Transverse colon (tissue), 4 donors: ENCODE data around the gene IKZF1. TPM values are rescaled to one million over a fixed set of nuclear protein-coding genes. Genes with fewer than 3 reads are reported as not detected.

ENCODE experiments used
- DNase-seq: peaks from one replicate; pipeline ENCODE4 v3.0.0-alpha.2; 2019
- H3K27ac ChIP-seq, 4 donors: fragments of 200-600 bp; sonication (generic); 2 replicates each; pipeline ENCODE4 v1.5.1; 2016 to 2018; ENCODE audit warnings: inconsistent platforms in 4 of 4
- H3K27me3 ChIP-seq: fragments of 200-600 bp; sonication (generic); 2 replicates; pipeline ENCODE4 v1.5.1; 2017; ENCODE audit warnings: inconsistent platforms
- H3K36me3 ChIP-seq, 4 donors: fragments of 200-600 bp; sonication (generic); 2 replicates each; pipeline ENCODE4 v1.5.1; 2017 to 2019; ENCODE audit warnings: inconsistent platforms in 4 of 4
- H3K4me1 ChIP-seq, 4 donors: fragments of 200-600 bp; sonication (generic); 2 replicates each; pipeline ENCODE4 v1.5.1; 2017 to 2020; ENCODE audit warnings: inconsistent platforms in 4 of 4
- H3K4me3 ChIP-seq, 4 donors: fragments of 200-600 bp; sonication (generic); 1 replicate in 1 of 4; 2 replicates in 3 of 4; pipeline versions ENCODE4 v1.5.1 to v1.6.1; 2017 to 2019; ENCODE audit warnings: inconsistent platforms in 4 of 4
- H3K9me3 ChIP-seq, 2 donors: fragments of 200-600 bp; sonication (generic); 2 replicates each; pipeline ENCODE4 v1.5.1; 2017 to 2019; ENCODE audit warnings: inconsistent platforms in 2 of 2
- EP300 ChIP-seq: sonication (generic); formaldehyde crosslinking; IDR thresholded peaks from one replicate; pipeline ENCODE4 v1.6.1; 2017; ENCODE audit warnings: antibody characterized with exemption, low read depth
- POLR2A ChIP-seq: fragments of 450-650 bp; IDR thresholded peaks from one replicate; pipeline ENCODE4 v1.6.1; 2016; ENCODE audit warnings: antibody characterized with exemption, mild to moderate bottlenecking, moderate library complexity
- POLR2AphosphoS5 ChIP-seq, 3 donors: sonication (generic); formaldehyde crosslinking; IDR thresholded peaks; one replicate each; pipeline ENCODE4 v1.6.1; 2016; ENCODE audit warnings: antibody characterized with exemption in 3 of 3
- WGBS, 2 donors: methylation state at CpG; one replicate each; pipeline ENCODE4 v1.1.5; 2018; ENCODE audit warnings: low coverage in 1 of 2; 5-methylcytosine and 5-hydroxymethylcytosine counted together
- in situ Hi-C, 4 donors: fragments of 200-750 bp; cut with MboI; loops; one replicate each; pipeline versions ENCODE4 v1.15.0 to v1.15.1; 2017; ENCODE audit warnings: low sequenced_read_pairs in 3 of 4, low pct_ligation_motif_present in 1 of 4, low pct_unique_long_range_greater_than_20kb in 1 of 4
- intact Hi-C: fragments of 100-400 bp; cut with DNase I; formaldehyde crosslinking; loops from one replicate; pipeline ENCODE4 v1.15.1; 2023; ENCODE audit warnings: low total_unique reads
- total RNA-seq, 4 donors: library from RNA; depleted of rRNA; stranded (reverse); fragments of >200 nt; gene quantifications; one replicate each; pipeline ENCODE4 v1.1.0, GENCODE V29; 2016
- TF ChIP-seq, protein P1 (sequence below), 5 experiments: fragments of 200-600 bp in 3 of 5; fragments of 450-650 bp in 2 of 5; sonication (generic) in 3 of 5; IDR thresholded peaks; 1 replicate in 2 of 5; 2 replicates in 3 of 5; pipeline ENCODE4 v1.5.1; 2016 to 2017; ENCODE audit warnings: antibody characterized with exemption in 5 of 5, inconsistent platforms in 3 of 5, mild to moderate bottlenecking in 2 of 5, moderate library complexity in 1 of 5

The IKZF1 gene
- total RNA-seq, 4 donors from 2014 or later, result 9.2 to 116 (median 29.1) TPM

DNA sequence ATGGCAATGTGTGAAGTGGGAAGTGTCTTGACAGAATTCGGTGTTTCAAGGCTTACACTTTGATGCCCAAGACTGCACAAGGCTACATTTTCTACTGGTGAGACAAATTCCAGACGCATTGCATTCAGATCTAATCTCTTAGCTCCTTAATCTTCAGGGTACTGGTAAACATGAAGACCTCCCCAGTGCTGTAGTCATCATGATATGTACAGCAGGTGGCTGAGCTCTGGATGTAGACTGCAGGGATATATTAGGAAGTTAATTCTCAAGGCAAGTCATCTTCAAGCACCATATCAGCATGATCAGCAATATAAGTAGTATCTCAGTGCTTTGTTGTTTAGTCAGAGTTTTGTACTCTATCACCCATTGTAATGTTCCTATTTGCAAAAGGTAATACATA, 61.8 kb downstream of the IKZF1 start:
- no peaks in the 10 kb centered on the region for H3K36me3 ChIP-seq
- TF ChIP-seq POLR2A (no peak), EP300 (no peak)
- H3K9me3 ChIP-seq, result peaks cover 0 to 6% of the 10 kb centered on the region in 2 donors
- no peak for DNase-seq
- no peaks in the 10 kb centered on the region for H3K27me3 ChIP-seq
- H3K4me1 ChIP-seq, result no peaks in the 10 kb centered on the region
- H3K27ac ChIP-seq, result no peak overlapping the region
- H3K4me3 ChIP-seq, result no peak overlapping the region
- intact Hi-C loops (no loop called here), in situ Hi-C loops (no loop called here)
- WGBS, 2 donors, result 63% methylated on average over 2 of the region's 2 CpGs; no CpG with 5 or more reads in 1 of the 2 donors

DNA sequence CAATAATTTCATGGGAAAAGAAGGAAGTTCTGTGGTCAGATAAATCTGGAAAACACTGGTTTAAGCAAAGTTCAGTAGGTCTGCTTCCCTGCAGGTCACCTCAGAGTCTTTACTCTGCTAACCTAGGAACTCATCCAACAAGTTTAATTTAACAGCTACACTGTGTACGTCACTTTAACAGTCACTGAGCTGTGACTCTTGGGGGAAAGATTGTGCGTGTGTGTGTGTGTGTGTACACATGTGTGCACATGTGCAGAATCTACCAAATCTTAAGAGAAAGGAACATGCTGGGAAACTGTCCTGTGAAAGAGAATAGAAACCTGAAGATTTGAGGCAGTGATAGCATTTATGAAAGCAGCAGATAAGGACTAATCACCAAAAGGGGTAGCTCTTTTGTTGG, 62.6 kb downstream of the IKZF1 start:
- in situ Hi-C loops, result no loop called here
- H3K27ac ChIP-seq, result peak overlapping the region in 2 of 4 donors; percentile 10 to 17
- H3K27me3 ChIP-seq, result no peaks in the 10 kb centered on the region
- H3K9me3 ChIP-seq, result peaks cover 0 to 6% of the 10 kb centered on the region in 2 donors
- no peak overlapping the region for H3K4me3 ChIP-seq
- 51 to 69% methylated on average over 2 of the region's 2 CpGs for WGBS, 2 donors
- H3K4me1 ChIP-seq, result no peaks in the 10 kb centered on the region
- intact Hi-C loops, result no loop called here
- TF ChIP-seq POLR2AphosphoS5 (IDR thresholded peaks at IDR 0.05) (no peak), POLR2A (no peak), EP300 (no peak)
- TF ChIP-seq, protein P1, sequence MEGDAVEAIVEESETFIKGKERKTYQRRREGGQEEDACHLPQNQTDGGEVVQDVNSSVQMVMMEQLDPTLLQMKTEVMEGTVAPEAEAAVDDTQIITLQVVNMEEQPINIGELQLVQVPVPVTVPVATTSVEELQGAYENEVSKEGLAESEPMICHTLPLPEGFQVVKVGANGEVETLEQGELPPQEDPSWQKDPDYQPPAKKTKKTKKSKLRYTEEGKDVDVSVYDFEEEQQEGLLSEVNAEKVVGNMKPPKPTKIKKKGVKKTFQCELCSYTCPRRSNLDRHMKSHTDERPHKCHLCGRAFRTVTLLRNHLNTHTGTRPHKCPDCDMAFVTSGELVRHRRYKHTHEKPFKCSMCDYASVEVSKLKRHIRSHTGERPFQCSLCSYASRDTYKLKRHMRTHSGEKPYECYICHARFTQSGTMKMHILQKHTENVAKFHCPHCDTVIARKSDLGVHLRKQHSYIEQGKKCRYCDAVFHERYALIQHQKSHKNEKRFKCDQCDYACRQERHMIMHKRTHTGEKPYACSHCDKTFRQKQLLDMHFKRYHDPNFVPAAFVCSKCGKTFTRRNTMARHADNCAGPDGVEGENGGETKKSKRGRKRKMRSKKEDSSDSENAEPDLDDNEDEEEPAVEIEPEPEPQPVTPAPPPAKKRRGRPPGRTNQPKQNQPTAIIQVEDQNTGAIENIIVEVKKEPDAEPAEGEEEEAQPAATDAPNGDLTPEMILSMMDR (IDR thresholded peaks at IDR 0.05), result no peak
- DNase-seq, result no peak
- H3K36me3 ChIP-seq, result no peaks in the 10 kb centered on the region

DNA sequence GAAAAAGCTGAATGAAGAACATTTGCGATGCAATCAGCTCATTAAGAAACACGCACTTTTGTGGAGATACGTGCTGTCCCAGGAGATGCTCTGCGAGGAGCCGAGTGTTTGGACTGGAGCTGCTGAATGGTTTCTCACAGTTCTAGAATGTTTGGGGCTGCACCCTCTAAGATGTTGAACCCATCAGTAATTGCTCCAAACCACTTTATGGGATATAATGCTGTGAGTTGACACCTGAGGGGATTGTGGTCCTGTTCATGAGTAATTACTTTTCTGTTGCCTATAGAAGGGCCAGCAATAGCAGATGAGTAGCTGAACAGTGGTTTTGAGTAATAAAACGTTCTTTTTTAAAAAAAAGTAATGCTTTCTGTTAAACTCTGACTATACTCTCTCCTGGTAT, 63.1 kb downstream of the IKZF1 start:
- Histone ChIP-seq H3K9me3 (peaks cover 0 to 6% of the 10 kb centered on the region in 2 donors), H3K4me1 (no peaks in the 10 kb centered on the region), H3K27ac (peak overlapping the region in 2 of 4 donors; percentile 10 to 17), H3K36me3 (no peaks in the 10 kb centered on the region), H3K27me3 (no peaks in the 10 kb centered on the region), H3K4me3 (no peak overlapping the region)
- 0 to 78% methylated on average over 1 to 6 of the region's 6 CpGs for WGBS, 2 donors
- intact Hi-C loops (no loop called here), in situ Hi-C loops (no loop called here)
- DNase-seq, result no peak
- TF ChIP-seq POLR2A (no peak), POLR2AphosphoS5 (IDR thresholded peaks at IDR 0.05) (no peak), EP300 (no peak)
- TF ChIP-seq, protein P1 (IDR thresholded peaks at IDR 0.05), result no peak

DNA sequence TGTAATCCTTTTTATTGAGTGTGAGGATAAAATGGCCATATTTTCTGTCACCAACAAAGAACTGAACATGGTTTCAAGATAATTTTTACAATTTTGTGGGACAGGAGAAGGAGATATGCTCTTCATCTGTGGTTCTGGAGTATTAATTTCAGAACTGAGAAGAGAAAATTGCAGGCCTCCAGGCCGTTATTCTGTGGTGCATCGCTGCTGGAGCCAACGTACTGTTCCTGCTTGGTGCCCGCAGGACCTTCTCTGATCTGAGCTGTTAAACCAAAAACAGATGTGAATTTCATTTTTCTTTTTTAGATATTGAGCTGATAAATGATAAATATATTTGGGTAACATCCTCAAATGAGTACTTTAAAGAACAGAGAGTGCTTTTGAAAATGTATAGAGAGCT, 63.9 kb downstream of the IKZF1 start:
- peak overlapping the region in 1 of 4 donors; percentile 2 for H3K27ac ChIP-seq

DNA sequence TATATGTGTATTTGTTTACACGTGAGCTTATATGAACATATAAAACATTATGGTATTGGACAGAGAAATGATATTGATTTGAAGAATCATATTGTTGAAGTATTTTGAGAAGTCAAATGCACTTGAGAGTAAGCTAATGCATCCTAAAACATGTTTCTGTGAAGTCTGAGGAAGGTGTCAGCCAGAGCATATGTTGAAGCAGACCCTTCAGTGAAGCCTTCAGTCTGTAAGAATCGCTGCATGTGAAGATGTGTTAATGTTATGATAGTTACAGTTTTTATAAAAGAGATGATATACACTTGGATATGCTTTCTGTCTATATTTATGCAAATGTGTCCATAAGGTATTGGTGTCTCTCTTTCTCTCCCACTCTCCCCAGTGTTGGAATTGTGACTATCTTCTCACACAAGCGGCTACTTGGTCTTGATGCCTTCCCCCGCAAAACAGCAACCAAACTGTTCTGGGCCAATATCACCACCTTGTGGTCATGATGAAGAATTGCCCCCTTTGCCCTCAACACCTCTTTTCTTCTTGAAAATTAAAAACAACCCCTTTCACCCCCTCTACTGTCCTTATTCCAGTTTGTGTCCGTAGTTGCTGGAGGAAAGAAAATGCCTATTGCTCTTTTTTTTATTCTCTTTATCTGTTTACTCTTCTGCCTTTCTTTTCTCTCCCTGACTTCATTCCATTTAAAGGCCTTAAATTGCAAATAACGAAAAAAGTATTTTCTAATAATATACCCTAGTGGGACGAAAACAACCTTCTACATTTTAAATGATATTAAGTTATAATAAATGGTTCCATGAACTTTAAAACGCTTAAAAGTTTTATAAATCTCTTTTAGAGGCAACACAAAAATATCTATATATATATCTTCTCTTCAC, 64.9 kb downstream of the IKZF1 start:
- H3K4me1 ChIP-seq, result no peaks in the 10 kb centered on the region
- no peak overlapping the region for H3K4me3 ChIP-seq
- intact Hi-C loops, result loop anchor here (5.0 kb wide), 1 partner anchor 1272 kb away; no protein-coding TSS in a partner anchor
- WGBS, 2 donors, result 72 to 74% methylated on average over 8 of the region's 8 CpGs
- H3K27me3 ChIP-seq, result no peaks in the 10 kb centered on the region
- TF ChIP-seq, protein P1 (IDR thresholded peaks at IDR 0.05), result peak; percentile 15 to 49 (median 32)
- TF ChIP-seq POLR2AphosphoS5 (IDR thresholded peaks at IDR 0.05), result no peak
- H3K9me3 ChIP-seq, result peaks cover 0 to 6% of the 10 kb centered on the region in 2 donors
- no peak overlapping the region for H3K27ac ChIP-seq
- DNase-seq, result no peak
- no peaks in the 10 kb centered on the region for H3K36me3 ChIP-seq
- in situ Hi-C loops, result no loop called here

More for the DNA sequence above, 63.9 kb downstream of the IKZF1 start:
- in situ Hi-C loops, result no loop called here
- Histone ChIP-seq H3K27me3 (no peaks in the 10 kb centered on the region), H3K4me1 (no peaks in the 10 kb centered on the region), H3K9me3 (peaks cover 0 to 6% of the 10 kb centered on the region in 2 donors), H3K36me3 (no peaks in the 10 kb centered on the region), H3K4me3 (no peak overlapping the region)
- intact Hi-C loops, result no loop called here
- 69 to 74% methylated on average over 4 of the region's 4 CpGs for WGBS, 2 donors
- TF ChIP-seq EP300 (no peak), POLR2AphosphoS5 (IDR thresholded peaks at IDR 0.05) (no peak), POLR2A (no peak)
- no peak for DNase-seq
